H9 (cell line): ENCODE data around the gene BTBD19. TPM values are rescaled to one million over a fixed set of nuclear protein-coding genes. Genes with fewer than 3 reads are reported as not detected.

Source experiments
- DNase-seq: peaks from one replicate; pipeline ENCODE4 v3.0.0-alpha.2; 2017
- H2AFZ ChIP-seq: one replicate; pipeline ENCODE4 v1.6.1; 2013; ENCODE audit warnings: mild to moderate bottlenecking, low read length, control low read depth, moderate library complexity
- H2AK5ac ChIP-seq: 2 replicates; pipeline ENCODE4 v1.6.1; 2013; ENCODE audit warnings: low read length, control low read depth, mixed read lengths; ENCODE audit not compliant: insufficient read length
- H2BK120ac ChIP-seq: one replicate; pipeline ENCODE4 v1.6.1; 2013; ENCODE audit warnings: low read depth, mild to moderate bottlenecking, low read length, control low read depth, inconsistent platforms; ENCODE audit not compliant: poor library complexity, severe bottlenecking
- H2BK12ac ChIP-seq: 2 replicates; pipeline ENCODE4 v1.6.1; 2013; ENCODE audit warnings: low read length, control low read depth, mixed read lengths, low read depth; ENCODE audit not compliant: insufficient read length
- H2BK15ac ChIP-seq: 2 replicates; pipeline ENCODE4 v1.6.1; 2013; ENCODE audit warnings: low read depth, low read length, control low read depth
- H2BK20ac ChIP-seq: one replicate; pipeline ENCODE4 v1.6.1; 2013; ENCODE audit warnings: low read depth, mild to moderate bottlenecking, low read length, control low read depth, inconsistent platforms; ENCODE audit not compliant: poor library complexity, severe bottlenecking
- H2BK5ac ChIP-seq: 2 replicates; pipeline ENCODE4 v1.6.1; 2013; ENCODE audit warnings: low read length, control low read depth, mixed read lengths; ENCODE audit not compliant: insufficient read length
- H3K14ac ChIP-seq: 2 replicates; pipeline ENCODE4 v1.6.1; 2013; ENCODE audit warnings: low read length, control low read depth; ENCODE audit not compliant: insufficient read depth
- H3K18ac ChIP-seq: 2 replicates; pipeline ENCODE4 v1.6.1; 2013; ENCODE audit warnings: low read depth, mild to moderate bottlenecking, mixed read lengths, low read length, control low read depth; ENCODE audit not compliant: insufficient read length
- H3K23ac ChIP-seq: 2 replicates; pipeline ENCODE4 v1.6.1; 2013; ENCODE audit warnings: low read length, control low read depth, mixed read lengths, low read depth; ENCODE audit not compliant: insufficient read length
- H3K23me2 ChIP-seq: 2 replicates; pipeline ENCODE4 v1.6.1; 2013; ENCODE audit warnings: low read depth, mild to moderate bottlenecking, mixed read lengths, low read length, control low read depth; ENCODE audit not compliant: insufficient read length, poor library complexity, severe bottlenecking
- H3K27ac ChIP-seq: 2 replicates; pipeline ENCODE4 v1.5.1; 2013; ENCODE audit warnings: low read length, control low read depth, mixed read lengths, low read depth; ENCODE audit not compliant: insufficient read length
- H3K27me3 ChIP-seq: 2 replicates; pipeline ENCODE4 v1.6.1; 2013; ENCODE audit warnings: low read length, control low read depth, inconsistent platforms; ENCODE audit not compliant: insufficient read depth
- H3K4ac ChIP-seq: 2 replicates; pipeline ENCODE4 v1.6.1; 2013; ENCODE audit warnings: low read depth, mild to moderate bottlenecking, control low read depth, inconsistent platforms, low read length, moderate library complexity
- H3K4me1 ChIP-seq: 2 replicates; pipeline ENCODE4 v1.6.1; 2013; ENCODE audit warnings: low read length, control low read depth, inconsistent platforms; ENCODE audit not compliant: insufficient read depth
- H3K4me2 ChIP-seq: 2 replicates; pipeline ENCODE4 v1.6.1; 2013; ENCODE audit warnings: low read length, control low read depth, mixed read lengths; ENCODE audit not compliant: insufficient read length, insufficient read depth
- H3K56ac ChIP-seq: 2 replicates; pipeline ENCODE4 v1.6.1; 2013; ENCODE audit warnings: low read depth, mild to moderate bottlenecking, mixed read lengths, low read length, control low read depth; ENCODE audit not compliant: insufficient read length
- H3K79me1 ChIP-seq: 2 replicates; pipeline ENCODE4 v1.6.1; 2013; ENCODE audit warnings: low read depth, mild to moderate bottlenecking, moderate library complexity, low read length, control low read depth, inconsistent platforms; ENCODE audit not compliant: insufficient read depth, poor library complexity, severe bottlenecking
- H3K79me2 ChIP-seq: 2 replicates; pipeline ENCODE4 v1.6.1; 2013; ENCODE audit warnings: low read length, control low read depth, inconsistent platforms; ENCODE audit not compliant: insufficient read depth
- H3K9ac ChIP-seq: 2 replicates; pipeline ENCODE4 v1.6.1; 2013; ENCODE audit warnings: low read length, control low read depth, mixed read lengths; ENCODE audit not compliant: insufficient read length; ENCODE audit errors: extremely low read depth
- H3K9me3 ChIP-seq: one replicate; pipeline ENCODE4 v1.6.1; 2013; ENCODE audit warnings: low read depth, low read length, inconsistent platforms; ENCODE audit not compliant: control insufficient read depth
- H3T11ph ChIP-seq: one replicate; pipeline ENCODE4 v1.6.1; 2013; ENCODE audit warnings: mild to moderate bottlenecking, low read length, control low read depth, inconsistent platforms
- H4K20me1 ChIP-seq: one replicate; pipeline ENCODE4 v1.6.1; 2013; ENCODE audit not compliant: control insufficient read depth, insufficient read length, insufficient read depth
- H4K5ac ChIP-seq: 2 replicates; pipeline ENCODE4 v1.6.1; 2013; ENCODE audit warnings: low read depth, mild to moderate bottlenecking, mixed read lengths, low read length, control low read depth; ENCODE audit not compliant: insufficient read length
- H4K8ac ChIP-seq: replicated peaks from 2 replicates; pipeline ENCODE4 v1.6.1; 2013; ENCODE audit warnings: low read length, control low read depth, mixed read lengths, low read depth; ENCODE audit not compliant: insufficient read length
- H4K91ac ChIP-seq: 2 replicates; pipeline ENCODE4 v1.6.1; 2013; ENCODE audit warnings: low read depth, mild to moderate bottlenecking, moderate library complexity, mixed read lengths, low read length, control low read depth; ENCODE audit not compliant: insufficient read length
- H3K27ac Mint-ChIP-seq, 3 experiments: 2 replicates in 2 of 3; 3 replicates in 1 of 3; pipeline ENCODE4 v1.8.0; 2020 to 2021; ENCODE audit warnings: mixed read lengths in 3 of 3, mild to moderate bottlenecking in 1 of 3, moderate library complexity in 1 of 3
- H3K27me3 Mint-ChIP-seq: 2 replicates; pipeline ENCODE4 v1.8.0; 2021; ENCODE audit warnings: low read depth, mild to moderate bottlenecking, moderate library complexity, mixed read lengths
- H3K36me3 Mint-ChIP-seq, 3 experiments: 2 replicates in 2 of 3; 3 replicates in 1 of 3; pipeline ENCODE4 v1.8.0; 2020 to 2021; ENCODE audit warnings: low read depth in 3 of 3, mixed read lengths in 3 of 3; ENCODE audit not compliant: insufficient read depth in 1 of 3
- H3K4me1 Mint-ChIP-seq, 2 experiments: 2 replicates each; pipeline ENCODE4 v1.8.0; 2020; ENCODE audit warnings: mixed read lengths in 2 of 2
- H3K4me3 Mint-ChIP-seq, 2 experiments: 2 replicates in 1 of 2; 3 replicates in 1 of 2; pipeline ENCODE4 v1.8.0; 2020 to 2021; ENCODE audit warnings: mild to moderate bottlenecking in 2 of 2, mixed read lengths in 2 of 2, moderate library complexity in 1 of 2
- H3K9me3 Mint-ChIP-seq, 2 experiments: 2 replicates in 1 of 2; 3 replicates in 1 of 2; pipeline ENCODE4 v1.8.0; 2020; ENCODE audit warnings: mild to moderate bottlenecking in 2 of 2, mixed read lengths in 2 of 2, moderate library complexity in 1 of 2
- WGBS: extraction: QIAGEN DNeasy Blood & Tissue Kit; methylation state at CpG from one replicate; pipeline ENCODE4 v1.1.7; 2013; ENCODE audit warnings: missing lambda C conversion rate, low lambda C conversion rate, mixed read lengths; ENCODE audit not compliant: insufficient read length; ENCODE audit errors: extremely low coverage; 5-methylcytosine and 5-hydroxymethylcytosine counted together
- total RNA-seq: library from RNA; stranded (reverse); gene quantifications from 2 replicates; pipeline ENCODE4 v1.2.1, GENCODE V29; 2021
- TF ChIP-seq, protein P1 (sequence below): fragments of 200-600 bp; sonication (generic); conservative IDR thresholded peaks from 3 replicates; pipeline ENCODE4 v1.8.0; 2021; ENCODE audit warnings: antibody characterized with exemption, mild to moderate bottlenecking

Gene BTBD19
- total RNA-seq, 1 experiment from 2014 or later: 1.9 TPM

DNA sequence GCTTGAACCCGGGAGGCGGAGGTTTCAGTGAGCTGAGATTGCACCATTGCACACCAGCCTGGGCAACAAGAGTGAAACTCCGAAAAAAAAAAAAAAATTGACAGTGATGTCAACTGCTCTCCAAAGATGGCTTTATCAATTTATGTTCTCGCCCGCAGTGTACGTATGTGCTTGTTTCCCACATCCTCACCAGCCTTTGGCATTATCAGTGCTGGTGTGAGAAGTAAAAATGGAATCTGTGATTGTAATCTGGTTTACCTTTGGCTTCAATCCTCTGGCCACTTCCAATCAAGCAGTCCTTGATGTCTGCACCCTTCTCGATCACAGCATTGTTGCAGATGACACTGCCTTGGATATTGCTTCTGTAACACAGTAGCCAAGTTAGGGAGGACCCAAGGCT lies 49.1 kb downstream of the BTBD19 start:
- H3K36me3 Mint-ChIP-seq: peaks cover 0 to 13% (median 5%) of the 10 kb centered on the region in 3 experiments; a peak in 4 of 7 replicates
- H4K20me1 ChIP-seq: no peaks in the 10 kb centered on the region
- H3K4me1 Mint-ChIP-seq: peaks cover 4 to 8% of the 10 kb centered on the region in 2 experiments
- H3K79me1 ChIP-seq: no peaks in the 10 kb centered on the region
- H3K9ac ChIP-seq: no peak overlapping the region
- H4K5ac ChIP-seq: no peak overlapping the region
- H2AK5ac ChIP-seq: no peak overlapping the region
- DNase-seq: no peak
- H3K4ac ChIP-seq: no peak overlapping the region
- H3K4me2 ChIP-seq: no peak overlapping the region
- no peaks in the 10 kb centered on the region for H3K4me1 ChIP-seq
- no CpG with 5 or more reads among the region's 7 CpGs for WGBS
- no peak overlapping the region for H3K56ac ChIP-seq
- H3K27ac ChIP-seq: no peak overlapping the region
- no peak overlapping the region for H3K14ac ChIP-seq
- no peak overlapping the region for H3K23ac ChIP-seq
- H4K91ac ChIP-seq: no peak overlapping the region
- H2BK5ac ChIP-seq: no peak overlapping the region
- H3K23me2 ChIP-seq: no peaks in the 10 kb centered on the region
- H3K18ac ChIP-seq: no peak overlapping the region
- H2BK12ac ChIP-seq: no peak overlapping the region
- no peaks in the 10 kb centered on the region; a peak in 1 of 5 replicates for H3K9me3 Mint-ChIP-seq
- H3K79me2 ChIP-seq: no peaks in the 10 kb centered on the region
- no peak overlapping the region for H3K27ac Mint-ChIP-seq
- H3K4me3 Mint-ChIP-seq: no peak overlapping the region
- H3K9me3 ChIP-seq: no peaks in the 10 kb centered on the region
- no peak overlapping the region for H4K8ac ChIP-seq
- no peak overlapping the region for H2AFZ ChIP-seq
- TF ChIP-seq, protein P1, sequence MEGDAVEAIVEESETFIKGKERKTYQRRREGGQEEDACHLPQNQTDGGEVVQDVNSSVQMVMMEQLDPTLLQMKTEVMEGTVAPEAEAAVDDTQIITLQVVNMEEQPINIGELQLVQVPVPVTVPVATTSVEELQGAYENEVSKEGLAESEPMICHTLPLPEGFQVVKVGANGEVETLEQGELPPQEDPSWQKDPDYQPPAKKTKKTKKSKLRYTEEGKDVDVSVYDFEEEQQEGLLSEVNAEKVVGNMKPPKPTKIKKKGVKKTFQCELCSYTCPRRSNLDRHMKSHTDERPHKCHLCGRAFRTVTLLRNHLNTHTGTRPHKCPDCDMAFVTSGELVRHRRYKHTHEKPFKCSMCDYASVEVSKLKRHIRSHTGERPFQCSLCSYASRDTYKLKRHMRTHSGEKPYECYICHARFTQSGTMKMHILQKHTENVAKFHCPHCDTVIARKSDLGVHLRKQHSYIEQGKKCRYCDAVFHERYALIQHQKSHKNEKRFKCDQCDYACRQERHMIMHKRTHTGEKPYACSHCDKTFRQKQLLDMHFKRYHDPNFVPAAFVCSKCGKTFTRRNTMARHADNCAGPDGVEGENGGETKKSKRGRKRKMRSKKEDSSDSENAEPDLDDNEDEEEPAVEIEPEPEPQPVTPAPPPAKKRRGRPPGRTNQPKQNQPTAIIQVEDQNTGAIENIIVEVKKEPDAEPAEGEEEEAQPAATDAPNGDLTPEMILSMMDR: no peak
- no peak overlapping the region for H2BK20ac ChIP-seq
- no peaks in the 10 kb centered on the region for H3K27me3 ChIP-seq
- H2BK120ac ChIP-seq: no peak overlapping the region
- H3T11ph ChIP-seq: no peak overlapping the region
- no peak overlapping the region for H2BK15ac ChIP-seq
- H3K27me3 Mint-ChIP-seq: no peaks in the 10 kb centered on the region; the same call in 1 of the 2 replicates
